Peyer's patch (tissue), 4 donors: Measurements from ENCODE around the gene TMTC4.

Experiments used
- CTCF ChIP-seq, 6 experiments: fragments of 450-650 bp in 4 of 6; fragments of 200-600 bp in 2 of 6; sonication (generic) in 1 of 6; IDR thresholded peaks; one replicate each; pipeline ENCODE4 v1.5.1; 2017 to 2019; ENCODE audit warnings: antibody characterized with exemption in 6 of 6, mild to moderate bottlenecking in 3 of 6, moderate library complexity in 1 of 6
- POLR2A ChIP-seq, 2 donors: fragments of 450-650 bp; IDR thresholded peaks; one replicate each; pipeline ENCODE4 v1.5.1; 2017; ENCODE audit warnings: antibody characterized with exemption in 2 of 2, mild to moderate bottlenecking in 2 of 2, moderate library complexity in 2 of 2

DNA sequence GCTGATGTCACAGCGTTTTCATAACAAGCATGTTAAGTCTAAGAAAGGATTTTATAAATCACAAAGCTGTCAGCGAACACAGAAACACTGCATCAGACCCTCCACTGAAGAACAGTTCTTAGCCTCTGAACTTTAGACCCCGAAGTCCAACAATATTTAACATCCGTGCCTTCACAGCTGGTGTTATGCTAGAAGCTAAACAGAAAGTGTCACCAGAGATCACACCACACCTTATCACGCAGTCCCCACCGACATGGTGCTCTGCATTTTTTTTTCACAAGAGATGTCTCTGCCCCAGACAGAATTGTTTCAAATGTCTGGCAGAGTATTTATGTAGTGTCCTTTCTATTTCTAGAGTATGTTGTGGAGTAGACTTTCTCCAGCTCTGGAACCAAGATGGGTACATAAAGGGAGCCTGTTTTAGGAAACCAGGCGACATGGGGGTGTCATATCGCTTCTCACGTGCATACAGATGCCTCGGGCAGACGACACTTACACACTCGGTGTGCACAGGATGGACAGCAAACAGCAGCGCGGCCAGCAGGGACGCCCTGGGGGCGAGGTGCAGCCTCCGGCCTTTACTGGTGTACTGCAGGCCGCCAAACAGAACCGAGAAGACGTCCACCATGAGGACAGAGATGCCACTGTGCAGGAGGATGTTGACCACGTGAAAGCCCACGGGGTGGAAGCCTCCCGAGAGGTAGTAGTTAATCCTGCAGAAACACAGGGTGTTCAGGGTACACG lies 12.0 kb downstream of the TMTC4 start:
- no peak for TF ChIP-seq POLR2A (IDR thresholded peaks at IDR 0.05)
- no peak for TF ChIP-seq CTCF (IDR thresholded peaks at IDR 0.05)
